Skeletal muscle satellite cell (primary cell): ENCODE measurements around the gene WFDC10A. TPM values are rescaled to one million over a fixed set of nuclear protein-coding genes. Genes with fewer than 3 reads are reported as not detected.
"Not testable (repeated sequence)": the region's sequence is repeated elsewhere in the genome, so short reads cannot be mapped to it uniquely, and the experiment has no call there.

ENCODE experiments used
- H3K27me3 ChIP-seq: 2 replicates; pipeline ENCODE4 v1.7.0; 2013; ENCODE audit warnings: low read length; ENCODE audit not compliant: control insufficient read depth, insufficient read depth
- H3K36me3 ChIP-seq: 2 replicates; pipeline ENCODE4 v1.7.0; 2013; ENCODE audit warnings: mild to moderate bottlenecking, control low read depth, low read length; ENCODE audit not compliant: insufficient read depth
- H3K4me1 ChIP-seq: 2 replicates; pipeline ENCODE4 v1.7.0; 2013; ENCODE audit warnings: low read length; ENCODE audit not compliant: control insufficient read depth, insufficient read depth
- H3K4me2 ChIP-seq: 2 replicates; pipeline ENCODE4 v1.7.0; 2013; ENCODE audit warnings: mild to moderate bottlenecking, low read length
- H3K4me3 ChIP-seq: 2 replicates; pipeline ENCODE4 v1.7.0; 2013; ENCODE audit warnings: low read length
- H3K9ac ChIP-seq: 2 replicates; pipeline ENCODE4 v1.7.0; 2013; ENCODE audit warnings: mild to moderate bottlenecking, low read depth, low read length, moderate library complexity
- H3K9me3 ChIP-seq: replicated peaks from 2 replicates; pipeline ENCODE4 v1.7.0; 2013; ENCODE audit warnings: mild to moderate bottlenecking, control low read depth, low read length
- total RNA-seq: library from RNA; depleted of rRNA; stranded (reverse); fragments of >200 nt; gene quantifications from 2 replicates; pipeline ENCODE4 v1.2.3, GENCODE V29; 2012; rRNA removed

Gene WFDC10A
- not detected in 2 replicates for total RNA-seq

DNA sequence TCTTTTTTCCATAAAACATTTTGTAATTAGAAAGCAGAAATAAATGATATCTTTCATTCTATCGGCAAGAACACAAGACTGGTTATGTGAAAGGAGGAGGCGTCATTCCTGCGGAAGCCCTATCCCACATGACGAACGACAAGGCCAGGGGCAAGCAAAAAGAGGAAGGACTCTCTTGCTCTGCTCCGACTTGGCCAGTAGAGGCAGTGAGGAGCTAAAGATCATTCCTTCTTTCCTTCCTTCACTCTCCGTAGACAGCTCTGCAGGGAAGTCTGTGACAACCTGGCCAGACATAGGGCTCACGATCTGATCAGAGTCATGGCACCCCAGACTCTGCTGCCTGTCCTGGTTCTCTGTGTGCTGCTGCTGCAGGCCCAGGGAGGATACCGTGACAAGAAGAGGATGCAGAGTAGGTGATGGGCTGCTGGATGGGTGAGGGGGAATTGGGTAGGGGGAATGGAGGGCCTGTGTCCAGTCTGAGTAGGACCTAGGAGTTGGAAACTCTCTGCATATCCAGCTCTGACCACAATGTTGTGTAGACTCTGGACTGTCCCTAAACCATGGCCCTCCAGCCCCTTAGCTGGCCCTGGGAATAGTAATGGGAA is at the start of gene WFDC10A:
WFDC10A (plus strand) TSS at position 244 of the 605 bp plus-strand sequence; CDS start at position 319, 75 bp downstream.
- Histone ChIP-seq H3K27me3 (peaks cover 47% of the 10 kb centered on the region), H3K4me2 (no peak within 1 kb of the TSS), H3K9me3 (no peaks in the 10 kb centered on the region), H3K4me3 (no peak within 1 kb of the TSS), H3K36me3 (no peaks in the 10 kb centered on the region), H3K4me1 (no peaks in the 10 kb centered on the region), H3K9ac (no peak within 1 kb of the TSS)

DNA sequence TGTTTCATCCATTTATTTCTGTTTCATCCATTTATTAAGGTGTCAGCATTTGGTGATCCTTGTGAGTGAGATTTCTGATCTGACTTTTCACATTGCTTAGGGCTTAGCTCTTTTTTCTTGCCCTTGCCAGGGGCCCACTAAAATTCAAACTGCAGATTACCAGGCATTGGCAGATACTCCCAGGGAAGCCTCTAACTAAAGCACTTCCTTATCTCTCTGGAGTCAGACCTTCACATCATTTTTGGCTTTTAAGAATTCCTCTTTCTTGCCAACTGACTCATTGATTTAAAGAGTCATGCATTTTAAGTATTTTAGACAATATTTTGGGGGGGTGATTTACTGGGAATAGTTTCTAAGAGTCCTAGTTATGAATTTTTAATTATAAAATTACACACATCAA is 47.8 kb upstream of the WFDC10A start:
- no peaks in the 10 kb centered on the region for H3K36me3 ChIP-seq
- H3K27me3 ChIP-seq, result peaks cover 39% of the 10 kb centered on the region
- H3K9ac ChIP-seq, result no peak overlapping the region
- no peak overlapping the region for H3K4me2 ChIP-seq
- H3K4me1 ChIP-seq, result no peaks in the 10 kb centered on the region
- no peak overlapping the region for H3K4me3 ChIP-seq
- H3K9me3 ChIP-seq, result no peaks in the 10 kb centered on the region

- H3K36me3 ChIP-seq, result no peaks in the 10 kb centered on the region
- H3K9me3 ChIP-seq, result no peaks in the 10 kb centered on the region
- H3K4me3 ChIP-seq, result no peak overlapping the region
- no peak overlapping the region for H3K9ac ChIP-seq
- H3K4me2 ChIP-seq, result no peak overlapping the region
- peaks cover 39% of the 10 kb centered on the region for H3K27me3 ChIP-seq
- no peaks in the 10 kb centered on the region for H3K4me1 ChIP-seq
Measured at GRCh38 chr20:45583502-45583901, 46.0 kb upstream of the WFDC10A start.

DNA sequence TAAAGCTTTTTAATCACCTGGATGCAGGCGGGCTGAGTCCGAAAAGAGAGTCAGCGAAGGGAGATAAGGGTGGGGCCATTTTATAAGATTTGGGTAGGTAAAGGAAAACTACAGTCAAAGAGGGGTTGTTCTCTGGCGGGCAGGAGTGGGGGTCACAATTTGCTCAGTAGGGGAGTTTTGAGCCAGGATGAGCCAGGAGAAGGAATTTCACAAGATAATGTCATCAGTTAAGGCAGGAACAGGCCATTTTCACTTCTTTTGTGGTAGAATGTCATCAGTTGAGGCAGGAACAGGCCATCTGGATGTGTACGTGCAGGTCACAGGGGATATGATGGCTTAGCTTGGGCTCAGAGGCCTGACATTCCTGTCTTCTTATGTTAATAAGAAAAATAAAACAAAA is 45.2 kb upstream of the WFDC10A start:
- H3K36me3 ChIP-seq, H3K9ac ChIP-seq, H3K4me3 ChIP-seq, H3K9me3 ChIP-seq, H3K4me1 ChIP-seq, H3K4me2 ChIP-seq: not testable (repeated sequence)
- H3K27me3 ChIP-seq, result peaks cover 43% of the 10 kb centered on the region

DNA sequence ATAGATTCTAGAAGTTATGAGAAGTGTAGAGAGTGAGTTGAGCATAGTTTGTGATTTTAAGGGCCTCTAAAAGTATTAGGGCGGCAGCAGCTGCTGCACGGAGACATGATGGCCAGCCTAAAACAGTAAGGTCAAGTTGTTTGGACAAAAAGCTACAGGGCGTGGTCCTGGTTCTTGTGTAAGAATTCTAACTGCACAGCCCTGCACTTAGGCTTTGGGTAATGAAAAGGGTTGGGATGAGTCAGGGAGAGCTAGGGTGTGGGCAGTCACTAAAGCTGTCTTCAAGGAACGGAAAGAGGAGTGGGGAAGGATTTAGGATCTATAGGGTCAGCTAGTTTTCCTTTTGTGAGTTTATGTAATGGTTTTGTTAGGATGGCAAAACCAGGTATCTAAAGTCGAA is 43.6 kb upstream of the WFDC10A start:
- not testable (repeated sequence) for H3K4me1 ChIP-seq, H3K4me2 ChIP-seq, H3K36me3 ChIP-seq, H3K9ac ChIP-seq, H3K9me3 ChIP-seq, H3K4me3 ChIP-seq
- H3K27me3 ChIP-seq, result peaks cover 33% of the 10 kb centered on the region

- Histone ChIP-seq H3K4me2 (no peak overlapping the region), H3K4me3 (no peak overlapping the region), H3K9me3 (no peaks in the 10 kb centered on the region), H3K36me3 (no peaks in the 10 kb centered on the region), H3K4me1 (no peaks in the 10 kb centered on the region), H3K9ac (no peak overlapping the region), H3K27me3 (peaks cover 21% of the 10 kb centered on the region)
Measured at GRCh38 chr20:45588800-45589199, 40.7 kb upstream of the WFDC10A start.

DNA sequence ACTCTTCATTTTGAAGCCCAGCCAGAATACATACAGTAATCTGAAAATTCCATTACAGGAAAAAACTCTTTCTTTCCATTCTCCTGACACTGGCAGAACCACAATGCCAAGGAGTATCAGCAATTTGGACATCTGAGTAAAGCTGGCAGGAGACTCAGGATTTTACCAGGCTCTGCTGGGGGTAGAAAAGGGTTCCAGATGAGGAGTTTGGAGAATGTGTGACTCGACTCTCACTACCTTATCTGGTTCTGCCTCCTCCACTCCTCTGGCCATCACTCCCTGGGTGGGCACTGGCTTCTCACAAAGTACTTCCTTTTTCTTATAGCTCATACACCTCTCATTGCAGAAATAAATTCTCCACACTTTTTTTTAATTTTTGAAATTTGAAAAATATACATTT is 39.8 kb upstream of the WFDC10A start:
- H3K36me3 ChIP-seq, result no peaks in the 10 kb centered on the region
- no peaks in the 10 kb centered on the region for H3K4me1 ChIP-seq
- no peak overlapping the region for H3K4me2 ChIP-seq
- H3K27me3 ChIP-seq, result peaks cover 21% of the 10 kb centered on the region
- no peak overlapping the region for H3K9ac ChIP-seq
- no peaks in the 10 kb centered on the region for H3K9me3 ChIP-seq
- no peak overlapping the region for H3K4me3 ChIP-seq

DNA sequence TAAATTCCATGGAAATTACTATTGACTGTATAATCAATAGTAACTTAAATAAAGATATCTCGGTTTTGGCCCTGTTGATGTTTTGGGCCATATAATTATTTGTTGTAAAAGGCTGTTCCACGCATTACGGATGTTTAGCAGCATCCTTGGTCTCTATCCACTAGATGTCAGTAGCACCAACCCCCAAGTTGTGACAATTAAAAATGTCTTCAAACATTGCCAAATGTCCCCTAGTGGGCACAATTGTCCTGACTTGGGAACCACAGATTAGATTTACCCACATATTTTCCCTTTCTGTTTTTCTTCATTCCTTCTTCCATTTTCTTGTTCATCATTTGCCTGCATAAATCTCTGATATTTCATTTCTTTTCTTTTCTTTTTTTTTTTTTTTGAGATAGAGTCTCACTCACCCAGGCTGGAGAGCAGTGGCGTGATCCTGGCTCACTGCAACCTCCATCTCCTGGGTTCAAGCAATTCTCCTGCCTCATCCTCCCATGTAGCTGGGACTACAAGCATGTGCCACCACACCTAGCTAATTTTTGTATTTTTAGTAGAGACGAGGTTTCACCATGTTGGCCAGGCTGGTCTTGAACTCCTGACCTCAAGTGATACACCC is 36.9 kb upstream of the WFDC10A start:
- Histone ChIP-seq H3K9me3 (no peaks in the 10 kb centered on the region), H3K36me3 (no peaks in the 10 kb centered on the region), H3K9ac (no peak overlapping the region), H3K4me2 (no peak overlapping the region), H3K4me1 (no peaks in the 10 kb centered on the region), H3K27me3 (peaks cover 39% of the 10 kb centered on the region), H3K4me3 (no peak overlapping the region)

- H3K9me3 ChIP-seq, result no peaks in the 10 kb centered on the region
- H3K4me1 ChIP-seq, result no peaks in the 10 kb centered on the region
- H3K36me3 ChIP-seq, result no peaks in the 10 kb centered on the region
- no peak overlapping the region for H3K4me2 ChIP-seq
- no peak overlapping the region for H3K9ac ChIP-seq
- H3K27me3 ChIP-seq, result peaks cover 43% of the 10 kb centered on the region
- H3K4me3 ChIP-seq, result no peak overlapping the region
Measured at GRCh38 chr20:45593498-45593897, 36.0 kb upstream of the WFDC10A start.

DNA sequence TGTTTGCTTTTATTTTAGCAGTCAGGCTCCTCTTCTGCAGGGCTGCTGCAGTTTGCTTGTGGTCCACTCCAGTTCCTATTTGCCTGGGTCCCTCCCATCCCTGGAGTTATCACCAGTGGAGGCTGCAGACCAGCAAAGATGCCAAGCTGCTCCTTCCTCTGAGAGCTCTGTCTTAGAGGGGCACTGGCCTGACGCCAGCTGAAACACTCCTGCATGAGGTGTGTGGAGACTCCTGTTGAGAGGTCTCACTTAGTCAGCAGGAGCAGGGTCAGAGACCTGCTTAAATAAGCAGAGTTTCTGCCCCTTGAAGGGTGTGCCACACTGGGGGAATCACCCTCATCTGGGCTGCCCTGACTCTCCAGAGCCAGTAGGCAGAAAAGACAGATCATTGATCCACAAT is 34.3 kb upstream of the WFDC10A start:
- Histone ChIP-seq H3K9ac (no peak overlapping the region), H3K9me3 (no peaks in the 10 kb centered on the region), H3K27me3 (peaks cover 38% of the 10 kb centered on the region)

DNA sequence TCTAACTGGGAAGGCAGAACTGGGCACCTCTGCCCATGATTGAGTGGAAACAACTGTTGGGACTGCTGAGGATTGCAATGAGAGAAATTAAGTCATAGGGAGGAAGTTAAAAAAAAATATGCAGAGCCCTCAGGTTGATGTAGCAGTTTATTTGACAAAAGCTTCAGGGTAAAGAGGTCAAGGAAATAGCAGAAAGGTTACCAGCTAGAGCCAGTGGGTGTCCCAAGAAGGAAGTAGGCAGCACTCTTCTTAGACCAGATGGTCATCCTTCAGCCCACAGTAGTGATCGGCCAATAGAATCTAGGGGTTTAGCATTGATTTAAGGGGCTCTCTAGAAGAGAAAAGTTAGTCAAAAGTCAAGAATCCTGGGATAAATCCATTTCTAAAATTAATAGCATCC is 21.7 kb upstream of the WFDC10A start:
- no peaks in the 10 kb centered on the region for H3K27me3 ChIP-seq
- H3K4me1 ChIP-seq, result peaks cover 26% of the 10 kb centered on the region

More for the DNA sequence above, 34.3 kb upstream of the WFDC10A start:
- Histone ChIP-seq H3K4me2 (no peak overlapping the region), H3K4me1 (no peaks in the 10 kb centered on the region), H3K36me3 (no peaks in the 10 kb centered on the region), H3K4me3 (no peak overlapping the region)

DNA sequence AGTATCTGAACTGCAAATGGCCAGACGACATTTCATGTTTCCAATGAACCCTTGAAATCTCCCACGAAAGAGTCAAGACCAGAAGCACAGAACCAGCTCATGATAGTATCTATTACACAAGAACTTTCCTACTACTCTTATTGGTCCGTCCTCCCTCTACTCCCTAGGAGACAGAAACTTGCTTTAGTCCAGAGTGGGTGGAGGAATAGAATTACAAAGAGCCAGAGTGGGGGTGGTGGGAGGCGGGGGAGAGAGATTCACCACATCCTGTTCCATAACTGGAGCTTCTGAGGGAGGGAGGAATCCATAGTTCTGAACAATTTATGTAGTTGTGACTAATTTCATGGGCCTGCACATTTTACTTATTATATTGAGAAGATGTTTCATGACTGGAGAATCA is 18.5 kb upstream of the WFDC10A start:
- H3K27me3 ChIP-seq, result no peaks in the 10 kb centered on the region
- no peaks in the 10 kb centered on the region for H3K9me3 ChIP-seq
- peak overlapping the region; percentile 27 for H3K4me3 ChIP-seq
- peak overlapping the region; percentile 43 for H3K9ac ChIP-seq
- peaks cover 26% of the 10 kb centered on the region for H3K4me1 ChIP-seq
- no peaks in the 10 kb centered on the region for H3K36me3 ChIP-seq
- H3K4me2 ChIP-seq, result peak overlapping the region; percentile 70

More for the DNA sequence above, 21.7 kb upstream of the WFDC10A start:
- Histone ChIP-seq H3K4me3 (no peak overlapping the region), H3K9ac (no peak overlapping the region), H3K36me3 (no peaks in the 10 kb centered on the region), H3K4me2 (no peak overlapping the region), H3K9me3 (no peaks in the 10 kb centered on the region)
